GM19035 (cell line): Measurements from ENCODE around the gene ZNF358.

Source experiments
- ATAC-seq: cut with Tn5 transposase; IDR thresholded peaks from one replicate; pipeline ENCODE4 v1.9.1; 2021; ENCODE audit not compliant: unreplicated experiment

ZNF358 gene

DNA sequence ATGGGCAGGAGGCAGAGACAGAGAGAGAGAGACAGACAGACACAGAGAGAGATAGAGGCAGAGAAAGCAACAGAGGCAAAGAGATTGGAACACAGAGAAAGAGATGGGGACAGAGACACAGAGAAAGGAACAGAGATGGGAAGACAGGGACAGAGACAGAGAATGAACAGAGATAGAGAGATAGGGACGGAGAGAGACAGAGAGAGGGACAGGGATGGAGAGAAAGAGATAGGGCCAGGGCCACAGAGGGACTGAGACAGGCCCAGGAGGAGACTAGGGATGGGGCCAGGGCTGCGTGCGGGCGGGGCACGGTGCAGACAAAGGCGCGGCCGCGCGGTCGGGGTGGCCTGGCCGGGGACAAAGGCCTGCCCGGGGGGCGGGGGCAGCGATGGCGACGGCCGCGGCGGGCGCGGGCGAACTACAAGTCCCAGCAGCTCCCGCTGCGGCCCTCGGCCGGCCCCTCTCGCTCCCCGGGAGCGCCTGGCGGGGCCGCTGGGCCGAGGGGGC lies at the start of gene ZNF358:
ZNF358 (plus strand) TSS at position 459 of the 507 bp plus-strand sequence. CDS start 3,140 bp downstream, outside the sequence.
- ATAC-seq, result no peak

DNA sequence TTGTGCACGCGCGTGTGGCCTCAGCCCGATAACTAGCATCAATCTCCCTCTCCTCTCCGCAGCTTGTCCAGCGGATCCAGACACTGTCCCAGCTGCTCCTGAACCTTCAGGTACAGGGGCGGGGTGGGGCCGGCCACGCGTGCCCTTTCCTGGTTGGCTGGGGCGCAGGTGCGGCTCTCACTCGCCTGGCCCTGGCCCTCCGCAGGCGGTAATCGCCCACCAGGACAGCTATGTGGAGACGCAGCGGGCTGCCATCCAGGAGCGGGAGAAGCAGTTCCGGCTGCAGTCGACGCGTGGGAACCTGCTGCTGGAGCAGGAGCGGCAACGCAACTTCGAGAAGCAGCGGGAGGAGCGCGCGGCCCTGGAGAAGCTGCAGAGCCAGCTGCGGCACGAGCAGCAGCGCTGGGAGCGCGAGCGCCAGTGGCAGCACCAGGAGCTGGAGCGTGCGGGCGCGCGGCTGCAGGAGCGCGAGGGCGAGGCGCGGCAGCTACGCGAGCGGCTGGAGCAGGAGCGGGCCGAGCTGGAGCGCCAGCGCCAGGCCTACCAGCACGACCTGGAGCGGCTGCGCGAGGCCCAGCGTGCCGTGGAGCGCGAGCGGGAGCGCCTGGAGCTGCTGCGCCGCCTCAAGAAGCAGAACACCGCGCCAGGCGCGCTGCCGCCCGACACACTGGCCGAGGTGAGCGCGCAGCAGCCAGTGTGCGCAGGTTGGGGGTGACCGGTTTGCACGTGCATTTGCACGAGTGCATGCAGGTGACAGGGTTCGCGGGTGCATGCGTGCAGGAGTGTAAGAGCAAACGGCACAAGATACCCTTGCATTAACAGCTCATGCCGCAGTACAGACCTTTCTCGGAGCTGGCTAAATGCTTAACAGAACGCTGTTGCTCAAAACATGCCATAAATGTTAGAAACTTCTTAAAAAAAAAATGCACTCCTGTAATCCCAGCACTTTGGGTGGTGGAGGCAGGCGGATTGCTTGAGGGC lies 48.6 kb upstream of the ZNF358 start:
- no peak for ATAC-seq

DNA sequence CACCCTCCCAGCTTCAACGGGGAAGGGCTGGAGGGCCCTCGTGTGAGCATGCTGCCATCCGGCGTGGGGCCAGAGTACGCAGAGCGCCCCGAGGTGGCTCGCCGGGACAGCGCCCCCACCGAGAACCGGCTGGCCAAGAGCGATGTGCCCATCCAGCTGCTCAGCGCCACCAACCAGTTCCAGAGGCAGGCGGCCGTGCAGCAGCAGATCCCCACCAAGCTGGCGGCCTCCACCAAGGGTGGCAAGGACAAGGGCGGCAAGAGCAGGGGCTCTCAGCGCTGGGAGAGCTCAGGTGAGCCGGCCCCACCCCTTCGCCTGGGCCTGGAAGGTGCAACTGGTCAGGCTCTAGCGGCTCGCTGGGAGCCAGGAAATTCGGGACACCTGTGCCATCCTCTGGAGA lies 47.1 kb upstream of the ZNF358 start:
- ATAC-seq, result no peak

DNA sequence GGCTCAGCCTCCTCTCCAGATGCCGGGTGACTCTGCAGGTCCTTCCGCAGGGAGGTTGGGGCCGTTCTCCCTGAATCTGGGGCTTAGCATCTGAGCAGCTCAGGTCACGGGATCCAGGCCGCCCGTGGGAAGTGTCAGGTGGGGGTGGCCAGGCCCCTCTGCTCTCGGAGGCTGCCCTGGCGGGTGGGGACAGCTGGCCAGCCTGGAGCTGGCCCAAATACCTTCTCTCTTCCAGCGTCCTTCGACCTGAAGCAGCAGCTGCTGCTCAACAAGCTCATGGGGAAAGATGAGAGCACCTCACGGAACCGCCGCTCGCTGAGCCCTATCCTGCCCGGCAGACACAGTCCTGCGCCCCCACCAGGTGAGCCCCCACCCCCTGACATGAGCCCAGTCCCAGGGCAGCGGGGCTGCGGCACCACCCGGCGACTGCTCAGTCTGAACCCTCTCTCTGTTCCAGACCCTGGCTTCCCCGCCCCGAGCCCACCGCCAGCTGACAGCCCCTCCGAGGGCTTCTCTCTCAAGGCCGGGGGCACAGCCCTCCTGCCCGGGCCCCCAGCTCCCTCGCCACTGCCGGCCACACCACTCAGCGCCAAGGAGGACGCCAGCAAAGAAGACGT lies 46.1 kb upstream of the ZNF358 start:
- no peak for ATAC-seq

DNA sequence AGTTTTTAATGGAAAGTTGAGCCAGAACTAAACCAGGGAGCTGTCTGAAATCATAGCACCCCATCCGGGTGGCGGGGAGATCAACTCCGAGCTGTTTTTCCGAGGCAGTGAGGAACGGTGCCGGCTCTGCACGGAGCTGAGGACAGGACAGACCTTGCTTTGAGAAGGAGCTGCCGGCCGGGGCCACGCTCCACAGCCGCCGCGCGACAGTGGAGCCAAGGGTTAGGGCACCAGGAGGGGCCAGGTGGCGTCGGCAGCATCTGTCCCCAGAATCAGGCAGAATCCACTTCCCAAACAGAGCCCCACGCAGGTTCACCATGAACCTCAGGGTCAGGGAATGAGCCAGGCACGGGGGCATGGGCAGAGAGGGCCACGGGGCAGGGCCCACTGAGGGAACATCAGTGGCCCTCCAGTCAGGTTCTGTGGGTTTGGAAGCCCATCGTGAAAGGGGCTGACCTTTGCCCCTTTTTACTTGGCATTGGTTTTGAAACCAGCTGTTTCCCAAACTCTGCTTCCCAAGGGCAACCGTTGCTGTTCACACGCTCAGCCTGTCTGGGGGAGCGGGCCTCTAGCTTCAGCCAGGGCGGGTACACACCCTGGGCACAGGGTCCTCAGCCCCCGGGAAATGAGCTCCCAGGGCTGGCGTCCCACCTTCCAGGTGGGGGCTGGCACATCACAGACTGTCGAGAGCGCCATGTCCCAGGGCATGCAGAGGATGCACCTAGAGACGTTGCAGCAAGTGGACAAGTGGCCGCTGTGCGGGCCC lies 45.2 kb upstream of the ZNF358 start:
- no peak for ATAC-seq

DNA sequence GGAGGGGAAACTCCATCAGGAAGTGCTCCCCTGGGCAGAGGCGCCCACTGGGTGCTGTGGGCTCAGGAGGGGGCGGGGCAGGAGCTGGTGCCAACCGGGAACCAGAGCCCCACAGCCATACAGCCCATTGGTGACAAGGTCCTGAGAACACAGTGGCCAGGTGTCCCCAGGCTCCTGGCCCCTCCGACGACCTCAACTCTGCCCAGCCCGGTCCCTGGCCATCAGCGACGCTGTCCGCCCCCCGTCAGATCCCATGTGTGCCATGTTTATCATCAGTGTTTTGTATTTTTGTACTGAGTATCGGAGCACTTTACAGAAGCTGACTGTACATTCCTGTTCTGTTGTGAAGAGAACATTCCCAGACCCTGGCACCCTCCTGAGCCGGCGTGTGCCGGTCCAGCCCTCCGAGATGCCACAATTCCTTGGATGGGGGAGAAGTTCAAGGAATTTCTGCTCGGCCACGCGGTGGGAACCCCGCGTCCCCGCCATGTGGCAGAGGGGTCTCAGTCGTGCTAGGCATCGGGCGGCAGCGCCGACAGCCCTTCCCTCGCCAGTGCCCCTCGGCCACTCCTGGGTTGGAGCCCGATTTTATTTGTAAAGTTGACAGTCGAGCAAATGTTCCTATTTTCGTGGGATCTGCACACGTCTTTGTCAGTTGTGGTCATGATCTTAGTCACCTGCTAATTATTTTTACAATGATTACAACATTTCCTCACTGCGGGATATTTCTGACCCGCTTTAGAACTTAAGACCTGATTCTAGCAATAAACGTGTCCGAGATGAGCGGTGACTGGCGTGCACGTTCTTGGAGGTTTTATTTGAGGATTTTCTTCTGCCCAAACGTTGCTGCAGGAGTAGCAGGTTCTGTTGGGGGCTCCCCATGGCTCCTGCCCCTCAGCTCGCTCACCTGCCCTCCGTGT lies 43.9 kb upstream of the ZNF358 start:
- no peak for ATAC-seq

DNA sequence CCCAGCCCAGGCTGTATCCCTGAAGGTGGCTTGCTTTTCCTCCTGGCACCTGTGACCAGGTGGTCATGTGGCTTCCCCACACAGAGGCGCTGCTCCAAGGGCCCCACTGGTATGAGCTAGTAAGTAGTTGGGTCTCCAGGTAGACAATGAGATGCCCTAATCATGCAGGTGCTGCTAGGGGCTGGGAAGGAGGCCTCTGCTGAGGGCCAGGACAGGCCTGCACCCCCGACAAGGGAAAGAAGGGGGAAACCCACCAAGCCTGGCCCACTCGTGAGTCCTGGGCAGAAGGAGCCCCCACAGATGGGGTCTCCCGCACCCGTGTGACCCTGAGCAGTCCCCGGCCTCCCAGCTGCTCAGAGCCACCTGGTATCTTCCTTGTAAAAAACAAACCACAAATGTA lies 40.2 kb upstream of the ZNF358 start:
- ATAC-seq, result no peak

DNA sequence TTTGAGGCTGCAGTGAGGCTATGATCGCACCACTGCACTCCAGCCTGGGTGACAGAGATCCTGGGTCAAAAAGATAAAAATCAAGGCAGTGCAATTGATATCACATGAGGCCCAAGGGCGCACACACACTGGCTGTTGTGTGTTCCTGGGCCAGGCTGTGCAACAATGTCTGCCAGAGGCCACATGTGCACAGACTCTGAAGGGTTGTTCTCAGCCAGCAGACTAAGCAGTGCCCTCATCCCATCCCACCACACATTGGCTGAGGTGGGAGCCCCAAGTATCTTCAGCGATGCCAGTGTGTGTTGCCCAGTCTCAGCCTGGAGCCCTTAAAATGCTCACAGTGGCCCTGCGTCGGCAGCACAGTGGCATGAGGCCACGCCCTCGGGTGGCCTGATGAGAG lies 39.7 kb upstream of the ZNF358 start:
- ATAC-seq, result no peak

DNA sequence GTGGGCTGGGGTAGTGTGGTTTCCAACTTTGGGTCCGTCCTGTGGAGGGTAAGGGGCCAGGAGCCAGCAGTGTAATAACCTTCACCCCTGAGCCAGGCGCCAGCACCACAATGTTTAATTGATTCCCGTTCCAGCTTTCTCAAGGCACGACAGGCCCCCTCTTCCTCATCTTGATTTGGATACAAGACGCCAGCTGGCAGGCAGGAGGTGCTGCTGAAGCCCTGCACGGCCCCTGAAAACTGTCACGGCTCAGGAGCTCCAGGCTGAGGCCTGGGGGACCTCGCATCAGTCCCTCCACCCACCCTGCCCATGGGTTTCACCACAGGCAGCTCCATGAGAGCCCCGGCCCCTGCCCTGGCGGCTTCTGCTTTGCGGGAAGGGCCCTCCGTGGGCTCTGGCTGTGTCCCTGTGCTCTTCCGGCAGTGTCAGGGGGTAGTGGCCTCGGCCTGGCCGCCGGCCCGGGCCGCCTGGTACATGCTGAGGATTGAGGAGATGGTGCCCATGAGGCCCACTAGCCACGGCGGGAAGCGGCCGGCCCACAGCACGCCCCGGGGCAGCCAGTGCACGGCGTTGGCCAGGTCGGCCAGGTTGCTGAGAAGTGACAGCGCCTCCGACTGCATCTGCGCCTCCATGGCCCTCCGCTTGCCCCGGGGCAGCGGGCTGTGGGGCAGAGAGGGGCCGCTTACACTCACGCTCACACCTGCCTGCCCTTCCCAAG lies 39.0 kb upstream of the ZNF358 start:
- ATAC-seq, result no peak

DNA sequence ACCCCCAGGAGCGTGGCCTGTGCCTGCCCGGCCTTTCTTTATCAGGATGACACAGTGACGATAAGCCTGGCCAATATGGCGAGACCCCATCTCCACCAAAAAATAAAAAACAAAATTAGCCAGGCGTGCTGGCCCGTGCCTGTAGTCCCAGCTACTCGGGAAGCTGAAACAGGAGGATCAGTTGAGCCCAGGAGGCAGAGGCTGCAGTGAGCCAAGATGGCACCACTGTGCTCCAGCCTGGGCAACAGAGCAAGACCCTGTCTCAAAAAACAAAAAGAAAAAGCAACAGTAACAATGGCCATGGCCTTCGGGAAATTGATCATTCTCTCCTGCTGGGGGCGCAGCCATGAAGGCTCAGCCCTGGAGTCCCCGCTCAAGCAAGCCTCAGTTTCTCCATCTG lies 38.1 kb upstream of the ZNF358 start:
- ATAC-seq, result no peak

DNA sequence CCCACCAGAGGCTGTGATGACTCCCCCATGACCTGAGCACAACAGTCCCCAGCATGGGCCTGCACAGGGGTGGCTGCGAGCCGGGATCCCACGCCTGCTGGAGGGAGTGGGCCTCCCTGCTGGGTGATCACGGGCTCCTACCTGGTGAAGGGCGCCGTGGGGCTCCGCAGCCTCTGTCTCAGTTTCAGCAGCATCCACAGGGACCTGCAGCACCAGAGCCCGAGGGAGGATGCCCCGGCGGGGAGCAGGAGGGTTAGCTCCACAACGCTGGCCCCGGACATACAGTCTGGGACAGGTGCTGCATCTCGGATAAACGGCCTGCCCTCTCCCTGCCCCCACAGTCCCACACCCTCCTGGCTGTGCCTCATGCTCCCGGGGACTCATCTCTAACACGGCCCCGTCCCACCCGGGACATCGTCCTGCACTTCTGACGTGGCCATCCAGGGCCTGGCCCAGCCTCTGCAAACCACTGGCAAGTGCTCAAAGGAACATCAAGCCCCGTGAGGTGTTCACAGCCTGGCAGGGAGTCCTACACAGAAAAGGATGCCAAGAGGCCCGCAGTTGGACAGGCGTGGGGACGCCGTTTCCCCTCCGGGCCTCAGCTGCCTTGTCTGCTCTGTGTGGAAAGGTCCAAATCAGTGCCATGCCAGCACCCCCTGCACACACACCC lies 37.6 kb upstream of the ZNF358 start:
- ATAC-seq, result no peak

DNA sequence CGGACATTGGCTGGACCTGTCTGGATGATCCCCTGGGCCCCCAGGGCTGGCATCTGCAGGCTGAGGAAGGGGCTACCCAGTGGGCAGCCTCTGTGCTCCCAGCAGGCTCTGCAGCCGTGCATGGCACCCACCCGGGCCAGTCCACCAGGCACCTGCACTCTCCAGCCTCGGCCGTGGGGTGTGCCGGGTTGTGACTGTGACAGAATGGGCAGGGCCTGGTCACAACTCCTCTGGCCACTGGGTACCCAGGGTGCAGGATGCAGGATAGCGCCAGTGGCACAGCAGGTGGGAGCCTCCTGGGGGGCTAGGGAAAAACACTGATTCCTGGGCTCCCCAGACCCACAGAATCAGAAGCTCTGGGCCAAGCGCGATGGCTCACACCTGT lies 37.1 kb upstream of the ZNF358 start:
- ATAC-seq, result no peak

DNA sequence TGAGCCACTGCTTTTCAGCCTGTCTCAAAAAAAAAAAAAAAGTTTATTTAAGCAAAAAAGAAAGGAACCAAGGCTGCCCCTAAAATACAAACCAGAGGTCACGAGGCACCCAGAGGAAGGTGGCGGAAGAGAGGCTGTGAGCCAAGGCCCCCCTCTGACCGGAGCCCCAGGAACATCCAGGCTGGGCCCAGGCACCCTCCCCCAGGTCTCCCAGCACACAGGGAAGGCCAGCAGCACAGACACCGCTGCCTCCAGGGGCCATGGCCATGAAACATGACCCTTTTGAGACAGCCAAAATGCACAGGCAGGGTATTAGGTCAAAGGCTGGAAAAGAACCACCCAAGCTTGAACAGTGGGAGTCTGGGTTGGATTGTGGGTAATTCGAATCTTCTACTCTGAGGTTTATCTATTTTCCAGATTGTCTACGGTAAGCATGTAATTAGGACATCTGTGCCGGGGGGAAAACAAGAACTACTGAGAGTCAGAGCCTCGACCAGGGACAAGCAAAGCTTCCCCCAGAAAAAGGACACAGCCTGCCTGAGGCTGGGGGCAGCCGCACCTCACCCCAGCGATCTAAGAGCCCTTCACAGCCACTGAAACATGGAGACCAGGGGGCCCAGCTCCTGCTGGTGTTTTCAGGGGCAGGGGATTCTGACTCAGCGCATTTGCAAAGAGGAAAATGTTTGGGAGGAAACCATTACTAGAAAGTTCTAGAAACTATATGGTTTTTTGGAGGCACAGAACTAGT lies 35.5 kb upstream of the ZNF358 start:
- ATAC-seq, result no peak

DNA sequence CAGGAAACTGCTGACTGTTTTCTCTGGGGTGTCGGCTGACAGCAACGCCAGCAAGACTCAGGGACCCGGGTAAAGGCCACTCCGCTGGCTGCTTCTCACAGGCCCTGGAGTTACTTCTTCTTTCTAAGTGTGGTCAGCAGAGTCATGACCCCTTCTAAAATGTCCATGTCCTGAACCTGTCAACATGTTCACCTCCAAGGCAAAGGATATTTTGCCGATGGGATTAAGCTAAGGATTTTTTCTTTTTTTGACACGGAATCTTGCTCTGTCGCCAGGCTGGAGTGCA lies 35.0 kb upstream of the ZNF358 start:
- ATAC-seq, result no peak

DNA sequence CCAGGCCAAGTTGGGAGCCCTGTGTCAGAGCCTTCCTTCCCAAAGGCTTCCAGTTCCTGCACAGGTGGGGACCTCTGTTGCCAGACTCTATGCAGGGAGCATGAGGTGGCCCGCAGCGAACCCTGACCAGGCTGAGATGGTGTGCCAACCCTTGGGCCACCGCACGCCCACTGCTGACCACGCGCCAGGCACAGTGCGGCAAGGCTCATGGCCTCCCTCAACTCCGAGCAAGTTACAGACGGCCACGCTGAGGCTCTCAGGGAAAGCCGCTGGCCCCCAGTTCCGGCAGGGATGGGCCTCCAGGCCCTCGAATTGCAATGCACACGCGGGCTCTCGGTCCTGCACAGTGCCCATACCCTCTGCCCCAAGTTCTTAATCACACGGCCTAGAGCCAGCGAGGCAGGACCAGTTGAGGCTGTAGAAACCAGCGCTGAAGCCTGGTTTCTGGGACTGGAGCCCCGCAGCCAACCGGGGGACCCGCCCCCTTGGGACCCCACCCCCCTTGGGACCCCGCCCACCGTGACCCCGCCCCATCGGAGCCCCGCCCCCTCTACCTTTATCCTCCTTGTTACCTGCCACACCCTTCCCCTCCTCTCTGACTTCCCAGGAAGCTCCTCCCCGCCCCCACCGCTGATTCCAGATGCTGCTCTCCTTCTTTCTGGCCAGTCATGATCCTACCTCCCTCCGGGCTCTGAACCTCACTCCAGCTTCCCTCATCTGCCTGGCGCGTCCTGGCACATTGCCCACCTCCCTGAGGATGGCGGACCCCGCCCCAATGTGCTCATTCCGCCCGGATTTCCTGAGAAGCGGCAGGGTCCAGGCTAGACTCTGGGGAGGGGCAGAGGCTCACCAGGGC lies 33.1 kb upstream of the ZNF358 start:
- no peak for ATAC-seq

DNA sequence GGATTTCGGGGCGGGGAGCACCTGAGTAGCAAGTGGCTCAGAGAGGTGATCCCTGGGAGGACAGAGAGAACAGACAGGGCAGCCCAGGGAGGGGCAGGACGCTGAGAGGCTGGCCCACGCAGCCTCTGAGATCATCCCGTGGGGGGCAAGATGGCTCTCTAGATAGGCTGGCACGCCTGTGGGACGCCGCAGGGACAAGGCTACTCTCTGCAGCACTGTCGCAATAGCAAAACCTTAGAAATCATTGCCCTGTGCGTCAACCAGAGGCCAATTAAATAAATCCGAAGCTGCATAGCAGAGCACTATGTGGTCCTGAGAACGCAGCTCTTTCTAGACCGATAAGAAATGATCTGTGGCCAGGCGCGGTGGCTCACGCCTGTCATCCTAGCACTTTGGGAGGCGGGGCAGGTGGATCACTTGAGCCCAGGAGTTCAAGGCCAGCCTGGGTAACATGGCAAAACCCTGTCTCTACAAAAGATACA lies 32.1 kb upstream of the ZNF358 start:
- no peak for ATAC-seq

DNA sequence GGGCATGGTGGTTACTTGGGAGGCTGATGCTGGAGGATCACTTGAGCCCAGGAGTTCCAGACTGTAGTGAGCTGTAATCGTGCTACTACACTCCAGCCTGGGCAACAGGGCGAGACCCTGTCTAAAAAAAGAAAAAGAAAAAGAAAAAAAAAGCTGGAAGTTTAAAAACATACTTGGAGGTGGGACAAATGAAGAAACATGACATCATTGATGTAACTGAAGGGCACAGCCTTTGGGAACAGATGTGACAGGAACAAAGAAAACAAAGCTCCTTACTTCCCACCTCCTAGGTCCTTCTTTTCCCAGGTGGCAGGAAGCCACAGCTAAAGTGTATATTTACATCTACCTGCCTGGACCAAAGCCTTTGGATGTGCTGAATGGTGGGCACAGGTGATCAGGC lies 29.0 kb upstream of the ZNF358 start:
- no peak for ATAC-seq
